CD4-positive, alpha-beta memory T cell (primary cell): ENCODE data around the gene GRIP1. TPM values are rescaled to one million over a fixed set of nuclear protein-coding genes. Genes with fewer than 3 reads are reported as not detected.
A peak's percentile ranks its signal among the peaks of the same experiment; 100 is the strongest.

ENCODE experiments used
- CTCF ChIA-PET: fragments of 350-600 bp; sonication (Branson Sonifier 250); formaldehyde crosslinking; loops from one replicate; lab custom pipeline; 2021; ENCODE audit warnings: inconsistent platforms; ENCODE audit not compliant: partially characterized antibody; lab: Charles Lee
- POLR2A ChIA-PET: fragments of 350-600 bp; sonication (Branson Sonifier 250); formaldehyde crosslinking; loops from one replicate; lab custom pipeline; 2021; ENCODE audit not compliant: partially characterized antibody; lab: Charles Lee
- DNase-seq, 5 donors: peaks; one replicate each; pipeline versions ENCODE4 v3.0.0 to v3.0.0-alpha.2; 2020 to 2022; ENCODE audit warnings: mixed read lengths in 1 of 5
- H3K27ac ChIP-seq: one replicate; pipeline ENCODE4 v1.7.0; 2013; ENCODE audit warnings: low read depth, low read length
- H3K27me3 ChIP-seq: 2 replicates; pipeline ENCODE4 v1.7.0; 2013; ENCODE audit warnings: mild to moderate bottlenecking, low read length, moderate library complexity; ENCODE audit not compliant: insufficient read depth
- H3K36me3 ChIP-seq: 2 replicates; pipeline ENCODE4 v1.7.0; 2013; ENCODE audit warnings: mild to moderate bottlenecking, low read length, moderate library complexity; ENCODE audit not compliant: insufficient read depth
- H3K4me1 ChIP-seq: 2 replicates; pipeline ENCODE4 v1.7.0; 2013; ENCODE audit warnings: mild to moderate bottlenecking, low read length, moderate library complexity; ENCODE audit not compliant: insufficient read depth
- H3K4me3 ChIP-seq, 2 donors: one replicate each; pipeline ENCODE4 v1.7.0; 2013; ENCODE audit warnings: low read length in 2 of 2, mild to moderate bottlenecking in 1 of 2
- H3K9me3 ChIP-seq, 2 donors: one replicate each; pipeline ENCODE4 v1.7.0; 2013; ENCODE audit warnings: low read length in 2 of 2, control low read depth in 1 of 2; ENCODE audit not compliant: control insufficient read depth in 1 of 2
- H3K27ac Mint-ChIP-seq, 7 donors: one replicate each; pipeline ENCODE4 v1.8.0; 2020 to 2021; ENCODE audit warnings: mixed read lengths in 7 of 7, mild to moderate bottlenecking in 6 of 7, inconsistent platforms in 3 of 7, moderate library complexity in 3 of 7
- H3K27me3 Mint-ChIP-seq, 2 donors: one replicate each; pipeline ENCODE4 v1.8.0; 2020 to 2021; ENCODE audit warnings: mixed read lengths in 2 of 2
- H3K36me3 Mint-ChIP-seq, 2 donors: one replicate each; pipeline ENCODE4 v1.8.0; 2020 to 2021; ENCODE audit warnings: mixed read lengths in 2 of 2, inconsistent platforms in 1 of 2, mild to moderate bottlenecking in 1 of 2
- H3K4me1 Mint-ChIP-seq, 4 donors: one replicate each; pipeline ENCODE4 v1.8.0; 2020 to 2021; ENCODE audit warnings: mixed read lengths in 4 of 4, mild to moderate bottlenecking in 1 of 4
- H3K4me3 Mint-ChIP-seq, 8 donors: one replicate each; pipeline ENCODE4 v1.8.0; 2020 to 2021; ENCODE audit warnings: mixed read lengths in 8 of 8, mild to moderate bottlenecking in 7 of 8, moderate library complexity in 6 of 8, inconsistent platforms in 3 of 8
- H3K9me3 Mint-ChIP-seq, 8 donors: one replicate each; pipeline ENCODE4 v1.8.0; 2020 to 2021; ENCODE audit warnings: mixed read lengths in 8 of 8, mild to moderate bottlenecking in 5 of 8, inconsistent platforms in 3 of 8, moderate library complexity in 1 of 8
- intact Hi-C: fragments of 100-400 bp; cut with micrococcal nuclease; formaldehyde crosslinking; loops from one replicate; pipeline ENCODE4 v1.15.1; 2023
- polyA plus RNA-seq, 2 donors: library from polyadenylated mRNA; unstranded; fragments of 300-500 nt; fragmentation: Illumina TruSeq; gene quantifications; one replicate each; pipeline ENCODE4 v1.2.3, GENCODE V29; 2021
- total RNA-seq, 2 experiments: library from RNA; stranded (reverse); gene quantifications; one replicate each; pipeline ENCODE4 v1.2.3, GENCODE V29; 2021

GRIP1 gene
- total and polyA plus RNA-seq, 4 experiments from 2014 or later, result 0.52 to 3.3 (median 1.5) TPM

- H3K4me3 Mint-ChIP-seq, result no peak overlapping the region
- no peak overlapping the region for H3K27ac Mint-ChIP-seq
- Histone ChIP-seq H3K9me3 (no peaks in the 10 kb centered on the region), H3K4me3 (no peak overlapping the region), H3K4me1 (no peaks in the 10 kb centered on the region), H3K27me3 (no peaks in the 10 kb centered on the region), H3K36me3 (no peaks in the 10 kb centered on the region), H3K27ac (no peak overlapping the region)
- DNase-seq, result no peak
- H3K27me3 Mint-ChIP-seq, result no peaks in the 10 kb centered on the region
- ChIA-PET POLR2A (interaction anchor here (0.6 to 0.8 kb wide), 2 partner anchors 8 to 13 kb away, joined by 3 read pairs; no protein-coding TSS in a partner anchor), CTCF (interaction anchor here (0.8 to 2.0 kb wide), 2 partner anchors 41 to 83 kb away, joined by 4 to 6 read pairs; no protein-coding TSS in a partner anchor)
- H3K9me3 Mint-ChIP-seq, result peaks cover 0 to 3% (median 0%) of the 10 kb centered on the region in 8 donors
- H3K36me3 Mint-ChIP-seq, result peaks cover 26 to 27% of the 10 kb centered on the region in 2 donors
- H3K4me1 Mint-ChIP-seq, result peaks cover 2 to 11% (median 4%) of the 10 kb centered on the region in 4 donors
- intact Hi-C loops, result no loop called here
These were observed 317.2 kb downstream of the GRIP1 start for GRCh38 chr12:66361703-66362102.

- Mint-ChIP-seq H3K36me3 (peaks cover 19 to 21% of the 10 kb centered on the region in 2 donors), H3K9me3 (peaks cover 0 to 3% (median 0%) of the 10 kb centered on the region in 8 donors), H3K4me1 (peaks cover 2 to 15% (median 4%) of the 10 kb centered on the region in 4 donors), H3K27ac (peak overlapping the region in 1 of 7 donors; percentile 57), H3K27me3 (no peaks in the 10 kb centered on the region), H3K4me3 (no peak overlapping the region)
- Histone ChIP-seq H3K27me3 (no peaks in the 10 kb centered on the region), H3K4me1 (no peaks in the 10 kb centered on the region), H3K4me3 (no peak overlapping the region), H3K36me3 (no peaks in the 10 kb centered on the region), H3K27ac (no peak overlapping the region), H3K9me3 (no peaks in the 10 kb centered on the region)
- intact Hi-C loops, result no loop called here
- POLR2A ChIA-PET, result no interaction called here
- CTCF ChIA-PET, result interaction anchor here (1.8 to 2.0 kb wide), 2 partner anchors 80 to 89 kb away, joined by 6 to 7 read pairs; no protein-coding TSS in a partner anchor
- DNase-seq, result no peak
These were observed 319.6 kb downstream of the GRIP1 start for GRCh38 chr12:66359300-66359699.

- H3K4me3 Mint-ChIP-seq, result no peak overlapping the region
- ChIA-PET CTCF (interaction anchor here (1.4 kb wide), 1 partner anchor 9 kb away, joined by 3 read pairs; no protein-coding TSS in a partner anchor), POLR2A (interaction anchor here (1.1 kb wide), 1 partner anchor 52 kb away, joined by 3 read pairs; the partner anchor contains the start of gene HELB)
- H3K27ac Mint-ChIP-seq, result peak overlapping the region in 2 of 7 donors; percentile 31 to 38
- DNase-seq, result no peak
- no peaks in the 10 kb centered on the region for H3K27me3 ChIP-seq
- no peak overlapping the region for H3K4me3 ChIP-seq
- H3K36me3 Mint-ChIP-seq, result peaks cover 33% of the 10 kb centered on the region in 2 donors
- peaks cover 0 to 3% (median 0%) of the 10 kb centered on the region in 8 donors for H3K9me3 Mint-ChIP-seq
- no peaks in the 10 kb centered on the region for H3K4me1 ChIP-seq
- H3K4me1 Mint-ChIP-seq, result peaks cover 0 to 20% (median 8%) of the 10 kb centered on the region in 4 donors
- no peaks in the 10 kb centered on the region for H3K27me3 Mint-ChIP-seq
- H3K36me3 ChIP-seq, result peaks cover 4% of the 10 kb centered on the region
- H3K9me3 ChIP-seq, result no peaks in the 10 kb centered on the region
- H3K27ac ChIP-seq, result no peak overlapping the region
- intact Hi-C loops, result no loop called here
These were observed 324.6 kb downstream of the GRIP1 start for GRCh38 chr12:66354291-66354690.

GRCh38 chr12:66352899-66353298 lies 326.0 kb downstream of the GRIP1 start:
- peak overlapping the region in 3 of 7 donors; percentile 11 to 70 (median 18) for H3K27ac Mint-ChIP-seq
- H3K36me3 Mint-ChIP-seq, result peaks cover 38 to 42% of the 10 kb centered on the region in 2 donors
- Histone ChIP-seq H3K9me3 (no peaks in the 10 kb centered on the region), H3K36me3 (peaks cover 4% of the 10 kb centered on the region), H3K4me3 (no peak overlapping the region), H3K27ac (no peak overlapping the region), H3K4me1 (no peaks in the 10 kb centered on the region), H3K27me3 (no peaks in the 10 kb centered on the region)
- peaks cover 0 to 15% (median 7%) of the 10 kb centered on the region in 4 donors for H3K4me1 Mint-ChIP-seq
- no peaks in the 10 kb centered on the region for H3K27me3 Mint-ChIP-seq
- no peaks in the 10 kb centered on the region for H3K9me3 Mint-ChIP-seq
- intact Hi-C loops, result no loop called here
- no peak for DNase-seq
- peak overlapping the region in 1 of 8 donors; percentile 34 for H3K4me3 Mint-ChIP-seq
- POLR2A ChIA-PET, result interaction anchor here (1.1 kb wide), 1 partner anchor 51 kb away, joined by 3 read pairs; the partner anchor contains the start of gene HELB
- CTCF ChIA-PET, result interaction anchor here (1.1 to 1.4 kb wide), 3 partner anchors 8 to 83 kb away, joined by 3 to 5 read pairs (median 4); no protein-coding TSS in a partner anchor

GRCh38 chr12:66352197-66352596 lies 326.7 kb downstream of the GRIP1 start:
- Mint-ChIP-seq H3K4me3 (no peak overlapping the region), H3K36me3 (peaks cover 38 to 45% of the 10 kb centered on the region in 2 donors), H3K9me3 (no peaks in the 10 kb centered on the region), H3K27ac (peak overlapping the region in 2 of 7 donors; percentile 4 to 94), H3K27me3 (no peaks in the 10 kb centered on the region), H3K4me1 (peaks cover 0 to 15% (median 6%) of the 10 kb centered on the region in 4 donors)
- intact Hi-C loops, result no loop called here
- Histone ChIP-seq H3K36me3 (peaks cover 4% of the 10 kb centered on the region), H3K4me3 (no peak overlapping the region), H3K9me3 (no peaks in the 10 kb centered on the region), H3K4me1 (no peaks in the 10 kb centered on the region), H3K27ac (no peak overlapping the region), H3K27me3 (no peaks in the 10 kb centered on the region)
- DNase-seq, result no peak
- CTCF ChIA-PET, result interaction anchor here (1.4 to 1.7 kb wide), 2 partner anchors 16 to 56 kb away, joined by 4 to 5 read pairs; no protein-coding TSS in a partner anchor
- POLR2A ChIA-PET, result interaction anchor here (0.6 kb wide), 1 partner anchor 10 kb away, joined by 5 read pairs; no protein-coding TSS in a partner anchor

- no peaks in the 10 kb centered on the region for H3K9me3 ChIP-seq
- no peaks in the 10 kb centered on the region for H3K27me3 Mint-ChIP-seq
- ChIA-PET POLR2A (no interaction called here), CTCF (interaction anchor here (1.3 to 1.7 kb wide), 2 partner anchors 57 to 81 kb away, joined by 4 read pairs; no protein-coding TSS in a partner anchor)
- H3K4me3 Mint-ChIP-seq, result no peak overlapping the region
- H3K36me3 Mint-ChIP-seq, result peaks cover 46 to 53% of the 10 kb centered on the region in 2 donors
- intact Hi-C loops, result no loop called here
- H3K36me3 ChIP-seq, result peaks cover 4% of the 10 kb centered on the region
- H3K27ac ChIP-seq, result no peak overlapping the region
- no peak overlapping the region for H3K4me3 ChIP-seq
- H3K27me3 ChIP-seq, result no peaks in the 10 kb centered on the region
- peak overlapping the region in 2 of 7 donors; percentile 8 to 29 for H3K27ac Mint-ChIP-seq
- DNase-seq, result no peak
- H3K4me1 Mint-ChIP-seq, result peaks cover 0 to 14% (median 6%) of the 10 kb centered on the region in 4 donors
- no peaks in the 10 kb centered on the region for H3K4me1 ChIP-seq
- H3K9me3 Mint-ChIP-seq, result no peaks in the 10 kb centered on the region
These were observed 327.6 kb downstream of the GRIP1 start for GRCh38 chr12:66351301-66351700.

GRCh38 chr12:66345956-66346355 lies 332.9 kb downstream of the GRIP1 start:
- H3K4me1 Mint-ChIP-seq, result peaks cover 24 to 36% (median 31%) of the 10 kb centered on the region in 4 donors
- H3K9me3 ChIP-seq, result peaks cover 0 to 9% of the 10 kb centered on the region in 2 donors
- no peaks in the 10 kb centered on the region for H3K27me3 Mint-ChIP-seq
- ChIA-PET CTCF (interaction anchor here (1.4 to 2.5 kb wide), 4 partner anchors 12 to 76 kb away, joined by 3 to 11 read pairs (median 6); no protein-coding TSS in a partner anchor), POLR2A (no interaction called here)
- H3K27me3 ChIP-seq, result no peaks in the 10 kb centered on the region
- no peak for DNase-seq
- H3K9me3 Mint-ChIP-seq, result peaks cover 0 to 20% (median 12%) of the 10 kb centered on the region in 8 donors
- H3K27ac Mint-ChIP-seq, result peak overlapping the region in 4 of 7 donors; percentile 29 to 83 (median 52)
- H3K27ac ChIP-seq, result no peak overlapping the region
- no peak overlapping the region for H3K4me3 ChIP-seq
- intact Hi-C loops, result no loop called here
- H3K4me3 Mint-ChIP-seq, result no peak overlapping the region
- H3K4me1 ChIP-seq, result peaks cover 4% of the 10 kb centered on the region
- H3K36me3 Mint-ChIP-seq, result peaks cover 76 to 78% of the 10 kb centered on the region in 2 donors
- peaks cover 16% of the 10 kb centered on the region for H3K36me3 ChIP-seq
